HG03439 (cell line): Measurements from ENCODE around the gene ABCG4.
A peak's percentile ranks its signal among the peaks of the same experiment; 100 is the strongest.
"Not testable (repeated sequence)": the region's sequence is repeated elsewhere in the genome, so short reads cannot be mapped to it uniquely, and the experiment has no call there.

ENCODE experiments used
- ATAC-seq: cut with Tn5 transposase; IDR thresholded peaks from one replicate; pipeline ENCODE4 v1.9.1; 2021; ENCODE audit warnings: mild to moderate bottlenecking, moderate library complexity; ENCODE audit not compliant: unreplicated experiment

ABCG4 gene

GRCh38 chr11:119115484-119116234 lies 33.2 kb upstream of the ABCG4 start:
- no peak for ATAC-seq

DNA sequence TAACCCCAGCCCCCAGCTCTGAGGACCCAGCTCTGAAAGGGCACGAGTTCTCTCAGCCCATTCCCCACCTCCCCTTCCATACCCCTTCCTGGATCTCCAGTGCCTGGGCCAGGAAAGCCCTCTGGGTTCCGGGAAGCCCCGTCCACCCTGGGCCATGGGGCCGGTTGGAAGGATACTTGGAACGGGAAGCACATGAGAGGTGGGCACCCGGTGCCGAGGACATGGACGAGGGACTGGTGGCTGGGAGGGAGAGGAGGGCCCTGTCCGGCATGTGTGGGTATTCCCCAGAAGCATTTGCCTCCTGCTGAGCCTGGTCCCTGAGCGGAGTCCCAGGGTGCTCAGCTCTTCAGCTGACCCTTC lies 32.6 kb upstream of the ABCG4 start:
- ATAC-seq, result no peak

- ATAC-seq, result no peak
Observed at GRCh38 chr11:119116601-119117000, 32.3 kb upstream of the ABCG4 start.

DNA sequence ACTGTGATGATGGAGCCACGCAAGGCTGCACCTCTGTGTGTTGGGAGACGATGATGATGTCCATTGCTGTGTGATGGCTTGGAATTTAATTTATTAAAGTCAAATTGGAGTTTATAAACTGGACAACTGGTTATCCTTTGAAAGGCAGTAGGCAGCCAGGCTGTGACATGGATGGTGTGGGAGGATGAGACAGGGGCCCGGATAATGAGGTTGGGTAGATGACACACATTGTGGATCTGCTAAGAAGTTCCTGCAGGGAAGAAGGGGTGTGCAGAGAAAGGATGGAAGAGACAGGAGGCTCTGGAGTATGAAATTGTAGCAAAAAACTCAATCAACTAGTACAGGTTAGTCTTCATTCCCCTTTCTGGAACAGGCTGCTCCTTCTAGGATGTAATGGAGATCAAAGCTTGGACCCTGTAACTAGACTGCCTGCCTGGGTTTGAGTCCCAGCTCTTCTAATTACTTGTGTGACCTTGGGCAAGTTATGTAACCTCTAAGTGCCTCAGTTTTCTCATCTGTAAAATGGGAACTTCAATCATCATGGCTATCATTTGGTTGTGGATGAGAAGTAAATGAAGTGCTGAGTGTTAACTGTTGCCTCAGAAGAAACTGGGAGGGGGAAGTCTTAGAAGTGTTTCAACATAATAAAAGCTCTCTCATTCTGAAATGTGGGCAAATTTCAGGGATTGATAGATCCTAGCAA lies 31.7 kb upstream of the ABCG4 start:
- ATAC-seq, result no peak

- ATAC-seq, result no peak
Observed at GRCh38 chr11:119118227-119118626, 30.6 kb upstream of the ABCG4 start.

GRCh38 chr11:119118946-119119345 lies 29.9 kb upstream of the ABCG4 start:
- ATAC-seq, result no peak

DNA sequence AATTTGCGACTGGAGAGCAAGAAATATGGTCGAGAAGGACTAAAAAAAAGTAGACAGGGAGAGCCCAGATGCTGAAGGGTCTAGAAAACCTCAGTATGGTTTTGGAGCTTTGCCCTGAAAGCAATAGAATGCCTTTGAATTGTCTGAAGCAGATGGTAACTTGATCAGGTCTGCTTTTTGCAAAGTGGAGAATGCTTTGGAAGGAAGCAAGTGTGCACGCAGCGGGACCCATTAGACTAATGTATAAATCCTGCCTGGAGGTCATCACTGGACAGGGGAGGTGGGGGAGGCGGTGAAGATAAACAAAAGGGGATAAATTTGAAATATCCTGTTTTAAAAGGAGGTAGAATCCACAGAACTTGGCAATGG lies 28.2 kb upstream of the ABCG4 start:
- no peak for ATAC-seq

GRCh38 chr11:119121008-119121810 lies 27.6 kb upstream of the ABCG4 start, which contains the start of gene HINFP:
TSS of gene HINFP (plus strand) at chr11:119121580. CDS start at chr11:119126945, 5,365 bp downstream.
- ATAC-seq, result peak; percentile 93

GRCh38 chr11:119121811-119122124 lies 27.1 kb upstream of the ABCG4 start:
- ATAC-seq, result peak; percentile 7

DNA sequence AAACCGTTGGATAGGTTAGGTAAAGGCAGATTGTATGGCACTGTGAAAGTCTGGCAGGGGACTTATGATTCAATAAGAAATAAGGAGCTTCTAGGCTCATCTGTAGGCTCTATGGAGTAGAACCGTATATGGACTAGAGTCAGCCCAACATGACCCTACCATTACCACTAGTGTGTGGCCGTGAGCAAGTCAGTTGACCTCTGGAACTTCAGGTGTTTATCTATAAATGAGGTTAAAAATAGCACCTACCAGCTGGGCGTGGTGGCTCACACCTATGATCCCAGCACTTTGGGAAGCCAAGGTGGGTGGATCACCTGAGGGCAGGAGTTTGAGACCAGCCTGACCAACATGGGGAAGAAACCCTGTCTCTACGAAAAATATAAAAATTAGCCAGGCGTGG lies 23.0 kb upstream of the ABCG4 start:
- no peak for ATAC-seq

DNA sequence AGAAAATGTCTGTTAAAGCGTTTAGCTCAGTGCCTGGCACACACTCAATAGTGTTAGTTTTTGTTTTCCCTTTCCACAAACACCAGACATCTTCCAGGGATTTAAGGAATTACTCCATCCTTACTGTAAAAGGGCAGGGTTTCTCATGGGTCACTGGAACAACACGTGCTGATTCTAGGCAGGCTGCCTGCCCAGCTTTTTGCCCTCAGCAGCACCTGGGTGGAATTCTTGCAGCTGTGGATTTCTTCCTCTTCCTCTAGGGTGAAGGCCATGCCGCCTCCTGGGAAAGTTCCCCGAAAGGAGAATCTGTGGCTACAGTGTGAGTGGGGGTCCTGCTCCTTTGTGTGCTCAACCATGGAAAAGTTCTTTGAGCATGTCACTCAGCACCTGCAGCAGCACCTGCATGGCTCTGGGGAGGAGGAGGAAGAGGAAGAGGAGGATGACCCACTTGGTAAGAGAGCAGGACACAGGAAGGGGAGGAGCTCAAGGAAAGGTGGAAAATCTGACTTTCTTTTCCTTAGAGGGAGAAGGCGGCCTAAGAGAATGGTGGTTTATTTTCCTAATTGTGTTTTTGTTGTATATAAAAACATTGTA lies 22.1 kb upstream of the ABCG4 start:
- no peak for ATAC-seq

DNA sequence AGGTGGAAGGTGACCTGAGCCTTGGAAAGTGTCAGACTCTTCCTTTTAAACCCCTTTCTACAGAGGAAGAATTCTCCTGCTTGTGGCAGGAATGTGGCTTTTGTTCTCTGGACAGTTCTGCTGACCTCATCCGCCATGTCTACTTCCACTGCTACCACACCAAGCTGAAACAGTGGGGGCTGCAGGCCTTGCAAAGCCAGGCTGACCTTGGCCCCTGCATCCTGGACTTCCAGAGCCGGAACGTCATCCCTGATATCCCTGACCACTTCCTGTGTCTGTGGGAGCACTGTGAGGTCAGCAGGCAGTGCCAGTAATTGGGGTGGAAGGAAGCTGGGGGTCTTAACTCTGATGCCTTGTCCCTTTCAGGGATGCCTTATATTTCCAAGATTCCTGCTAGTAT lies 18.2 kb upstream of the ABCG4 start:
- no peak for ATAC-seq

DNA sequence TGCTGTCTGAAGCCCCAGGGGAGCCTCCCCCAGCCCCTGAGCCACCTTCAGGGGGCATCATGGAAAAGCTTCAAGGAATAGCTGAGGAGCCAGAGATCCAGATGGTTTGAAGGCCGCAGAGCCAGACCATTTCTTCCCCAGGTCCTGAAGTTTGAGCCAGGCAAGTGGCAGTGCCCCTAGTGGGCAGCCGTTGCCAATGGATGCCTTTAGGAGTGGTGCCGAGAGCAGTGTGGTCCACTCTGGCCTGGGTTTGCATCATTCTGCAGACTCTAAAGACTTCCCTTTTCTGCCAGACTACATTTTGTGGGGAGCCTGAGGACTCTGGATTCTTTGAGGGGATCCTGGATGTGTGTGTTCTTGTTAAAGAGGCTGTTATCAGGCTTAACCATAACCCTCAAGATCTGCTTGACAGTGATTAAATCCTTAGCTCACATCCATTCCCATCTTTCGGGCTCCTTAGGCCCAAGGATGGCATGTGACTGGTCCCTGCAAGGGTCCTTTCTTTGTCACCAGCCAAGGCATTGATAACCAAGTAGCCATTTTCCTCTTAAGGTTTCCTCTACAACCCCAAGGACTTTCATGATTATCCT lies 14.4 kb upstream of the ABCG4 start:
- ATAC-seq, result no peak

- not testable (repeated sequence) for ATAC-seq
Observed at GRCh38 chr11:119139276-119139675, 9.6 kb upstream of the ABCG4 start.

GRCh38 chr11:119144825-119145486 lies 3.9 kb upstream of the ABCG4 start:
- ATAC-seq, result no peak

GRCh38 chr11:119145551-119145950 lies 3.3 kb upstream of the ABCG4 start:
- ATAC-seq, result no peak

DNA sequence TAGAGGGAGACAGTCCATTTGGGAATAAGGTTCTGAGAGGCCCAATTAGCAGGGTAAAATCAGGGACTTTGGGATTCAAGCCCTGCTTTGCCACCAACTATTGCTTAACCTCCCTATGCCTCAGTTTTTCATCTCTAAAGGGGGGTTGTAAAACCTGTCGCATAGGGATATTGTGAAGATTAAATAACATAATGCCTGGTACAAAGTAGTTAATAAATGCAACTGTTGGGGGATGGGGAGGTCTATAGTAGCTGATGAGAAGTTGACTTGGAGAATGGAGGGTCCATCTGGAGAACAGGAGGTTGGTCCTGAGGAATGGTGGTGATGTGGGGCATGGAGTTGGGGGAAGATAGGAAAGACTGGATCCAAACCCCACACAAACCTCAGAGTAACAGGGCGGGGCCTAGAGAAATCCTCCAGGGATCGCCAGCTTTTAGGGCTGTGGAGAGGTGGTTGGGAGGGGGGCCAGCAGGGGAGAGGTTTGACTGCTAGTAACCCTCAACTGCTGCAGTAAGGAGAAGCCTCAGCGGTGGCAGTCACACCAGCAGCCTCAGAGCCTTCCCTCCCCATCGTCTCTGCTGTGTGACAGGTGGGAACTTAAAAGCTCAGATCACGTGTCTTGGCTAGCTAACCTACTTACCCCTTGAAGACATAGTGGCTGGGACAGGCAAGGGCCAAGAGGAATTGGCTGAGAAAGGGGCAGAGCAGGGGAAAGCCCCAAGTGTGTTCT lies 1.1 kb upstream of the ABCG4 start:
- no peak for ATAC-seq

DNA sequence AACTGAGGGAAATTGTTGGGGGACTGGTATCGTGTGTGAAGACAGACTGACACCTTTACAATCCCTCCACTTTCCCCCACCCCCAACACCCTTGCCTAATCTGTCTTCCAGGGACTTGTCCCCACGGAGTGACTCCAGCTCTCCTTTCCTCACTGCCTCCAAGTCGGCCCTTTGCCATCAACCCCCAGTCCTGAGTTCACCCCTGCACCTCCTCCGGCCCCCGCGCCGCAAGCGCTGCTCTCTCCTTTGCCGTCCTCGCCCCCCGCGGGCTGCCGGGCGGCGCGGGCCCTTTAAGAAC lies 183 bp upstream of the ABCG4 start:
- no peak for ATAC-seq

DNA sequence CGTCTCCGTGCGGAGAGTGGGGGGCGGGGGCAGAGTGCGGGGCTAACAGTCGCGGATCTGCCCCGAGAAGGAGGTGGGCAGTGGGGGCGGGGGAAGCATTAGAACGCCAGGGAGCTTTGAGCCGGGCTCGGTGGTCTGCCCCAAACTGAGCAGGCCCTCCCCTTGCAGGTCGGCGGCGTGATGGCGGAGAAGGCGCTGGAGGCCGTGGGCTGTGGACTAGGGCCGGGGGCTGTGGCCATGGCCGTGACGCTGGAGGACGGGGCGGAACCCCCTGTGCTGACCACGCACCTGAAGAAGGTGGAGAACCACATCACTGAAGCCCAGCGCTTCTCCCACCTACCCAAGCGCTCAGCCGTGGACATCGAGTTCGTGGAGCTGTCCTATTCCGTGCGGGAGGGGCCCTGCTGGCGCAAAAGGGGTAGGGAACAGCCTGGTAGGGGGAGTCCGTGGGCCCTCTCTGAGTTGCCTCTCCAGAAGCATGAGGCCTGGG lies 979 bp downstream of the ABCG4 start:
- no peak for ATAC-seq

GRCh38 chr11:119152043-119152442 lies 3.2 kb downstream of the ABCG4 start:
- ATAC-seq, result no peak
